ENCODE results near the gene PTOV1.

The PTOV1 gene

GRCh38 chr19:49847731-49848696 lies 2.9 kb upstream of the PTOV1 start:
- DNase-seq (ENCODE audit: low read depth, low spot score) = peak; percentile 92
- in situ Hi-C loops (cut with HindIII; ENCODE audit: low sequenced_read_pairs) = no loop called here
- no peak overlapping the region for H3K4me3 ChIP-seq (ENCODE audit: low read depth, low read length)
- no peak for TF ChIP-seq CTCF (IDR thresholded peaks at IDR 0.05; ENCODE audit: low read depth, low read length)

GRCh38 chr19:49848938-49849337 lies 2.0 kb upstream of the PTOV1 start:
- no peak for TF ChIP-seq CTCF (IDR thresholded peaks at IDR 0.05; ENCODE audit: low read depth, low read length)
- in situ Hi-C loops (cut with HindIII; ENCODE audit: low sequenced_read_pairs) = no loop called here
- no peak overlapping the region for H3K4me3 ChIP-seq (ENCODE audit: low read depth, low read length)
- DNase-seq (ENCODE audit: low read depth, low spot score) = no peak

- no peak for TF ChIP-seq CTCF (IDR thresholded peaks at IDR 0.05; ENCODE audit: low read depth, low read length)
- no peak for DNase-seq (ENCODE audit: low read depth, low spot score)
- peak overlapping the region; percentile 88 for H3K4me3 ChIP-seq (ENCODE audit: low read depth, low read length)
- in situ Hi-C loops (cut with HindIII; ENCODE audit: low sequenced_read_pairs) = no loop called here
Observed at GRCh38 chr19:49849433-49850220, 1.3 kb upstream of the PTOV1 start.

GRCh38 chr19:49850221-49850486 lies 805 bp upstream of the PTOV1 start:
- DNase-seq (ENCODE audit: low read depth, low spot score) = no peak
- TF ChIP-seq CTCF (IDR thresholded peaks at IDR 0.05; ENCODE audit: low read depth, low read length) = no peak
- peak overlapping the region; percentile 88 for H3K4me3 ChIP-seq (ENCODE audit: low read depth, low read length)
- in situ Hi-C loops (cut with HindIII; ENCODE audit: low sequenced_read_pairs) = no loop called here

GRCh38 chr19:49851456-49852259 lies 699 bp downstream of the PTOV1 start:
- in situ Hi-C loops (cut with HindIII; ENCODE audit: low sequenced_read_pairs) = no loop called here
- TF ChIP-seq CTCF (IDR thresholded peaks at IDR 0.05; ENCODE audit: low read depth, low read length) = no peak
- no peak for DNase-seq (ENCODE audit: low read depth, low spot score)
- H3K4me3 ChIP-seq (ENCODE audit: low read depth, low read length) = peak overlapping the region; percentile 88

GRCh38 chr19:49852631-49853126 lies 1.7 kb downstream of the PTOV1 start:
- TF ChIP-seq CTCF (IDR thresholded peaks at IDR 0.05; ENCODE audit: low read depth, low read length) = no peak
- DNase-seq (ENCODE audit: low read depth, low spot score) = no peak
- peak overlapping the region; percentile 88 for H3K4me3 ChIP-seq (ENCODE audit: low read depth, low read length)
- in situ Hi-C loops (cut with HindIII; ENCODE audit: low sequenced_read_pairs) = no loop called here
